Astrocyte (in vitro differentiated cells and primary cell): Measurements from ENCODE around the gene MPO. TPM values are rescaled to one million over a fixed set of nuclear protein-coding genes. Genes with fewer than 3 reads are reported as not detected.

Experiments used
- DNase-seq: peaks from one replicate; pipeline ENCODE4 v3.0.0-alpha.2; 2010; ENCODE audit warnings: low read depth
- FAIRE-seq: peaks from 2 replicates; lab custom pipeline; 2011; peaks lifted over from hg19 to GRCh38; lab: Jason Lieb, UNC
- H2AFZ ChIP-seq: 2 replicates; pipeline ENCODE4 v1.6.0; 2012; ENCODE audit warnings: low read depth, low read length, inconsistent platforms
- H3K27ac ChIP-seq: 2 replicates; pipeline ENCODE4 v1.5.1; 2011; ENCODE audit warnings: low read depth, low read length, inconsistent platforms
- H3K27me3 ChIP-seq: 2 replicates; pipeline ENCODE4 v1.6.0; 2011; ENCODE audit warnings: low read length, inconsistent platforms; ENCODE audit not compliant: insufficient read depth
- H3K36me3 ChIP-seq: 2 replicates; pipeline ENCODE4 v1.5.1; 2011; ENCODE audit warnings: low read length, inconsistent platforms; ENCODE audit not compliant: insufficient read depth
- H3K4me1 ChIP-seq: 2 replicates; pipeline ENCODE4 v1.5.1; 2011; ENCODE audit warnings: low read length, inconsistent platforms; ENCODE audit not compliant: insufficient read depth
- H3K4me2 ChIP-seq: 2 replicates; pipeline ENCODE4 v1.6.0; 2012; ENCODE audit warnings: low read length, inconsistent platforms
- H3K4me3 ChIP-seq: 2 replicates; pipeline ENCODE4 v1.5.1; 2011; ENCODE audit warnings: low read depth, mild to moderate bottlenecking, low read length, inconsistent platforms; ENCODE audit not compliant: insufficient read depth
- H3K79me2 ChIP-seq: 2 replicates; pipeline ENCODE4 v1.6.0; 2012; ENCODE audit warnings: mild to moderate bottlenecking, low read length, inconsistent platforms; ENCODE audit not compliant: insufficient read depth
- H3K9ac ChIP-seq: 2 replicates; pipeline ENCODE4 v1.6.0; 2012; ENCODE audit warnings: mild to moderate bottlenecking, low read length, inconsistent platforms
- H3K9me3 ChIP-seq: 2 replicates; pipeline ENCODE4 v1.5.1; 2012; ENCODE audit warnings: low read depth, mild to moderate bottlenecking, low read length, inconsistent platforms; ENCODE audit not compliant: insufficient read depth
- H4K20me1 ChIP-seq: 2 replicates; pipeline ENCODE4 v1.6.0; 2012; ENCODE audit warnings: low read length, inconsistent platforms; ENCODE audit not compliant: insufficient read depth
- H3K27ac Mint-ChIP-seq: one replicate; pipeline ENCODE4 v1.8.0; 2021; ENCODE audit warnings: mild to moderate bottlenecking, mixed read lengths; ENCODE audit not compliant: unreplicated experiment
- H3K27me3 Mint-ChIP-seq: one replicate; pipeline ENCODE4 v1.8.0; 2021; ENCODE audit warnings: low read depth, mixed read lengths; ENCODE audit not compliant: unreplicated experiment
- H3K36me3 Mint-ChIP-seq: one replicate; pipeline ENCODE4 v1.8.0; 2021; ENCODE audit warnings: low read depth, mixed read lengths; ENCODE audit not compliant: unreplicated experiment
- H3K4me1 Mint-ChIP-seq: one replicate; pipeline ENCODE4 v1.8.0; 2021; ENCODE audit warnings: low read depth, mixed read lengths; ENCODE audit not compliant: unreplicated experiment
- H3K4me3 Mint-ChIP-seq: one replicate; pipeline ENCODE4 v1.8.0; 2021; ENCODE audit warnings: mild to moderate bottlenecking, moderate library complexity, mixed read lengths; ENCODE audit not compliant: unreplicated experiment
- H3K9me3 Mint-ChIP-seq: one replicate; pipeline ENCODE4 v1.8.0; 2021; ENCODE audit warnings: mild to moderate bottlenecking, mixed read lengths; ENCODE audit not compliant: unreplicated experiment
- EZH2 ChIP-seq: IDR thresholded peaks from 2 replicates; pipeline ENCODE4 v1.6.1; 2012; ENCODE audit warnings: mild to moderate bottlenecking, low read length, inconsistent platforms; ENCODE audit not compliant: insufficient read depth
- total RNA-seq: library from RNA; stranded (reverse); gene quantifications from 2 replicates; pipeline ENCODE4 v1.2.1, GENCODE V29; 2021
- TF ChIP-seq, protein P1 (sequence below): IDR thresholded peaks from 2 replicates; pipeline ENCODE4 v1.5.1; 2011; ENCODE audit warnings: low read depth, mild to moderate bottlenecking, inconsistent platforms, low read length, moderate library complexity; ENCODE audit not compliant: insufficient read depth

The MPO gene
- total RNA-seq, 1 donor from 2014 or later: not detected

DNA sequence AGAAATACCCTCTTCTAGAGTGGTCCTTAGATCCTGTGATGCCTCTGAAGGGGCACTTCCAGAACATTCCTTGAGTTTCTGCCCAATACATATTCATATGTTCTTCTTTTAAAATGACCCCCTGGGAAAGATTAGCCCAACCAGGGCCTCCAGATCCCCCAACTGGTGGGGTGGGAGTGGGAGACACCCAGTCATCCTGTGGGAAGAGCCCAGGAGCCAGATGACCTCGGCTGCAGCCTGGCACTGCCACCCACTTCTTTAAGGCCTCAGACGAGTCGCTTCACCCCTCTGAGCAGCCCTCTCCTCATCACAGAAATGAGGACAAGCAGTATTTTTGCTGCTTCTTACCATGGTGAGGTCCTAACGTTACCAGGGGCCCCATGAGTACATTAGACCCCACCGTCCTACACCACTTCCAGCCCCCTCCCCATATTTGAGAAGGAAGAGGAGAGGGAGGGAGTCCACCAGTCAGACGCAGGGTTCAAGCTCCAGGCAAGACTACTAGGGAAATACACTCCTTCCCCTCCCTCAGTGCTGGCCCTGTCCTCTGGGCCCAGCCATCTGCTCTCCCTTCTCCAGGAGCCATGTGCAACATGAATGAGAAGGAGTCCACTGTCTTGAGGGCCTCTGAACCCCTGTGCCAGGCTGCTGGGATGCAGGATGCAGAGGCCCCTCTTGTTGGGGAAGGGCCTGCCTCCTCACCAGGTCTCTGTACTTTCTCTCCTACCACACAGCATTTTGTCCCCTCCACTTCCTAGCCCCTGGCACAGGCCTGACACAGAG lies 11.8 kb downstream of the MPO start:
- peaks cover 8% of the 10 kb centered on the region for H3K27me3 ChIP-seq
- Mint-ChIP-seq H3K4me1 (no peaks in the 10 kb centered on the region), H3K27ac (no peak overlapping the region), H3K36me3 (no peaks in the 10 kb centered on the region), H3K27me3 (peaks cover 71% of the 10 kb centered on the region), H3K9me3 (peaks cover 3% of the 10 kb centered on the region), H3K4me3 (no peak overlapping the region)
- no peak overlapping the region for H3K4me2 ChIP-seq
- H3K79me2 ChIP-seq: no peaks in the 10 kb centered on the region
- H3K27ac ChIP-seq: no peak overlapping the region
- H3K4me3 ChIP-seq: no peak overlapping the region
- TF ChIP-seq, protein P1, sequence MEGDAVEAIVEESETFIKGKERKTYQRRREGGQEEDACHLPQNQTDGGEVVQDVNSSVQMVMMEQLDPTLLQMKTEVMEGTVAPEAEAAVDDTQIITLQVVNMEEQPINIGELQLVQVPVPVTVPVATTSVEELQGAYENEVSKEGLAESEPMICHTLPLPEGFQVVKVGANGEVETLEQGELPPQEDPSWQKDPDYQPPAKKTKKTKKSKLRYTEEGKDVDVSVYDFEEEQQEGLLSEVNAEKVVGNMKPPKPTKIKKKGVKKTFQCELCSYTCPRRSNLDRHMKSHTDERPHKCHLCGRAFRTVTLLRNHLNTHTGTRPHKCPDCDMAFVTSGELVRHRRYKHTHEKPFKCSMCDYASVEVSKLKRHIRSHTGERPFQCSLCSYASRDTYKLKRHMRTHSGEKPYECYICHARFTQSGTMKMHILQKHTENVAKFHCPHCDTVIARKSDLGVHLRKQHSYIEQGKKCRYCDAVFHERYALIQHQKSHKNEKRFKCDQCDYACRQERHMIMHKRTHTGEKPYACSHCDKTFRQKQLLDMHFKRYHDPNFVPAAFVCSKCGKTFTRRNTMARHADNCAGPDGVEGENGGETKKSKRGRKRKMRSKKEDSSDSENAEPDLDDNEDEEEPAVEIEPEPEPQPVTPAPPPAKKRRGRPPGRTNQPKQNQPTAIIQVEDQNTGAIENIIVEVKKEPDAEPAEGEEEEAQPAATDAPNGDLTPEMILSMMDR: no peak
- TF ChIP-seq EZH2: no peak
- DNase-seq: no peak
- no peak overlapping the region for H2AFZ ChIP-seq
- H4K20me1 ChIP-seq: no peaks in the 10 kb centered on the region
- no peaks in the 10 kb centered on the region for H3K36me3 ChIP-seq
- no peaks in the 10 kb centered on the region for H3K4me1 ChIP-seq
- no peaks in the 10 kb centered on the region for H3K9me3 ChIP-seq
- no peak for FAIRE-seq
- no peak overlapping the region for H3K9ac ChIP-seq

DNA sequence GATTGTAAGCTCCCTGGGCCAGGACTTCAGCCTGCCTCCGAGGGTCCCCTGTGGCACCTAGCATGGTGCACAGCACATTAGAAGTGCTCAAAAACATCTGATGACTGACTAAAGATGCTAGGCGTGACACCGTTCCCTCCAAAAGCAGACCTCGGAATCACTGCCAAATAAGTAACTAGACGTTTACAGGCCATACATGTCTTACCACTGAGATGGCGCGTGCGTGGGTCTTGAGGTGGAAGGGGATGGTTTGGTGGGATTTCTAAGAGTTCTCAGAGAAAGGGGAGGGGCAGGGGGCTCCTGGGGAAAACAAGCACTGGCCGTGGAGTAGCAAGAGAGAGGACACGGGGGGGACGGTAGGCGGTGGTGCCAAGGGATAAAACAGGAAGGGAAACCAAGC lies 12.4 kb downstream of the MPO start:
- no peak overlapping the region for H3K27ac Mint-ChIP-seq
- H3K27me3 Mint-ChIP-seq: peaks cover 66% of the 10 kb centered on the region
- Histone ChIP-seq H4K20me1 (no peaks in the 10 kb centered on the region), H3K79me2 (no peaks in the 10 kb centered on the region), H2AFZ (no peak overlapping the region), H3K27ac (no peak overlapping the region), H3K27me3 (peaks cover 12% of the 10 kb centered on the region), H3K4me1 (no peaks in the 10 kb centered on the region), H3K4me3 (no peak overlapping the region), H3K9me3 (no peaks in the 10 kb centered on the region), H3K36me3 (no peaks in the 10 kb centered on the region), H3K4me2 (no peak overlapping the region), H3K9ac (no peak overlapping the region)
- H3K4me3 Mint-ChIP-seq: no peak overlapping the region
- H3K36me3 Mint-ChIP-seq: no peaks in the 10 kb centered on the region
- DNase-seq (no peak), FAIRE-seq (no peak)
- H3K4me1 Mint-ChIP-seq: no peaks in the 10 kb centered on the region
- H3K9me3 Mint-ChIP-seq: peaks cover 3% of the 10 kb centered on the region
- TF ChIP-seq EZH2: no peak
- TF ChIP-seq, protein P1: no peak
